HG03565 (cell line): ENCODE measurements around the gene TTF1.

ENCODE experiments used
- ATAC-seq: cut with Tn5 transposase; IDR thresholded peaks from one replicate; pipeline ENCODE4 v1.9.1; 2021; ENCODE audit warnings: mild to moderate bottlenecking, moderate library complexity; ENCODE audit not compliant: unreplicated experiment

TTF1 gene

GRCh38 chr9:132406554-132407122, at the start of gene TTF1:
Gene TTF1, minus strand, starts transcription at chr9:132406840. Its CDS starts 4,019 bp downstream, at chr9:132402821.
- peak; percentile 63 for ATAC-seq

DNA sequence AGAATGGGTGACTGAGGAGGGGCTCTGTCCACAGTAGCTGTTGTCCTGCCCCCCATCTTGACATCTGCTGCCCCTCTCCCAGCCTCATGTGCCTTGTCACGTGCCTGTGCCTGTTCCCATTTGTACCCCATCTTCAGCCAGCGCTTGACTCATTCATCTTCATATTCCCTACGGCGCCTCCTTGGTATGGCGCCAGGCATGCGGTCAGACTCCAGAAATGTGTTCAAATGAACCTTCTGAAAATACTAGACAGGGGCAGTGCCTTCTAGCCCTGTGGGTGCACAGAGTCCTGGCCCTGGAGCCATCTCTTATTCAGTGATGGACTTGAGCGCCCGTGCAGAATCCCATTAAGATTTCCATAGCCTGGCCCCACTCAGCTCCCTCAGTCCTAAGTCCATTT, 49.6 kb upstream of the TTF1 start:
- no peak for ATAC-seq

DNA sequence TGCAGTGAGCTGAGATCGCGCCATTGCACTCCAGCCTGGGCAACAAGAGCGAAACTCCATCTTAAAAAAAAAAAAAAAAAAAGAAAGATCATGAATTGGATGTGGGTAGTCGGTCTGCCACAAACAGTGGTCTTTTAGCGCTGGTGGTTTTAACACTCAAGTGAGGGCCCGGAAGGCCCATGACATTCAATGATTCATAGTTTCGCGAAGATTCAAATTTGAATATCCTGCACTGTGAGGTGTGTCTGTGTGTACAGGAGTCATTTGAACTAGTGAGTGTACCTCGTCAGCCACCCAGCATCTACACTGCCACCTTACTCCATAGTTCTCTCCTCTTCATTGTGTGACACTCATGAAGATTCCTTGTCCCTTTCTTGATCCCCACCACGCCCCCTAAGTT, 44.6 kb upstream of the TTF1 start:
- ATAC-seq = no peak

GRCh38 chr9:132447902-132448301, 41.3 kb upstream of the TTF1 start:
- no peak for ATAC-seq

DNA sequence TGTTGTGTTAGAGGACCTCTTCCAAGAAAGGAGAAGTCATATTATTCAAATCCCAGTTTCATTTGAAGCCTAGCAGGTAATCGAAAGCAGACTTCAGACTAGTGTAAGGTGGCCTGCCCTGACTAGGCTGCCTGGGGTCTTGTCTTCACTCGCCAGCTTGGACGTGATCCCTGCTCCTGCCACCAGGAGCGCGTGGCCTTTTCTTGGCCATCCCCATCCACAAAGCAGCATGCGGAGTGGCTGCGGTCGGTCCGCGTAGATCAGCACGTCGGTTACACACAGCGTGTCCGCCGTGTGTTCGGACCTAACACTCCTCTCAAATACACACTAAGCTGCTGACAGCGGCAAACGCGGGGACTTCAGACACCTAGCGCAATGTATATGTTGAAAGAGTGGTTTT, 40.7 kb upstream of the TTF1 start:
- no peak for ATAC-seq

- no peak for ATAC-seq
These were observed 40.2 kb upstream of the TTF1 start for GRCh38 chr9:132446887-132447286.

DNA sequence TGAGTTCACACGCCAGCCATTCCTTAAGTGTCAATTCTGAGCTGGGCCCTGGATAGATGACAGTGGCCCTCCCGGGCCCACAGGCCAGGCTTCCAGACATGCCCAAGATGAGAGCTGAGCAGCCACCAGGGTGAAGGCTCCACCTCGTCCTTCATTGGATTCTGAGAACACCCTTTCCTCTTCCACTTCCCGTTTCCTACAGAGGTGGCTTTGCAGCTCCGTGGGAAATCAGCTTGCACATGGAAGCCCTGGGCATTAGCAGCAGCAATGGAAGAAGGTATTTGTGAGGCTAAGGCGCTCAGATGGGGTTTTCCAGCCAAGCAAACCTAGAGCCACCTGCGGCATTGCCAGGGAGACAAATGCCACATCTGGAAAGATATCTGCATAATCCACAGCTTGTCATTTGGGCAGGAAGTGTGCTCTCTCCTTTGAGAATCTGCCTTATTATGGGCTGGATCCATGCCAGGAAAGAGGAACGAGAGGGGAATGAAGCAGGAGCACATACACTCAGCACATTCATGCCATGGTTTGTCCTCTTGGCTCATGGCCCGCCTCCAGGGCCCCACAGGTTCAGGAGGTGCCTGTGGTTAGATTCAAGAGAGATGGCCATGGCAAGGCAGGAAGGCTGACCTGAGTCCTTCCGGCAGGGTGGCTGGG, 37.4 kb upstream of the TTF1 start:
- no peak for ATAC-seq

- ATAC-seq = no peak
These were observed 34.8 kb upstream of the TTF1 start for GRCh38 chr9:132441404-132441803.

GRCh38 chr9:132440735-132441134, 34.1 kb upstream of the TTF1 start:
- no peak for ATAC-seq

DNA sequence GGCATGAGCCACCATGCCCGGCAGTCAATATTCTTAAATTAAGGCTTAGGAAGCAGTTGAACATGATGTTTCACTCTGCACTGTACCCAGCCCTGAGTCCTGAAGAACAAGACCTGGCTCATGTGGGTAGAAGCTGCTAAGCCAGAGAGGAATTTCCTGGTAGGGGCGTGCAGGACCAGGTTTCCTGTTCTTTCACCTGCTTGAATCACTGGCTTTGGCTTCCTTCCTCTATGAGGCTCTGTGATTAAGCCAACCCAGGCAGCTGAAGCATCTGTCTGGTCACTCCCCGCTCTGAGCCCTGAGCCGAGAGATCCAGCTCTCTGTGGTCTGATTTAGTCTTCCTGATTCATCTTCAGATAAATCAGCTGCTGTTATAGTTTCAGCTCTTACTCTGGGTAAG, 32.5 kb upstream of the TTF1 start:
- no peak for ATAC-seq

- ATAC-seq = no peak
These were observed 28.2 kb upstream of the TTF1 start for GRCh38 chr9:132434881-132435280.

DNA sequence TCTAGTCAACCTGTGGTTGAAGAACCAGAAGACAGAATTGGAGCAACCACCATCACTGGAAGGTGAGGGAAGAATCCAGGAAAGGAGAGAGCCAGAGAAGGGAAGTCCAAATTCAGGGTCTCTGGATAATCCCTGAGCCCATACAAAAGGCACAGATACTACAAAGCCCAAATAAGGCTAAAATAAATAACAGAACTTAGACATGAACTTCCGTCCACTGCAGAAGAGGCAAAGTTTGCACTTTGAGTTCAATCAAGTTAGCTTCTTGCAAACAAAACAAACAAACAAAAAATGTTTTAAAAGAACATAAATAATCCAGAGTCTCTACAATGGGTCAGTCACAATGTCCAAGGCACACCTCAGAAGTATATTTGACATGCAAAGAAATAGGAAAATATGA, 24.4 kb upstream of the TTF1 start:
- no peak for ATAC-seq

GRCh38 chr9:132426639-132427414, 20.2 kb upstream of the TTF1 start:
- no peak for ATAC-seq

DNA sequence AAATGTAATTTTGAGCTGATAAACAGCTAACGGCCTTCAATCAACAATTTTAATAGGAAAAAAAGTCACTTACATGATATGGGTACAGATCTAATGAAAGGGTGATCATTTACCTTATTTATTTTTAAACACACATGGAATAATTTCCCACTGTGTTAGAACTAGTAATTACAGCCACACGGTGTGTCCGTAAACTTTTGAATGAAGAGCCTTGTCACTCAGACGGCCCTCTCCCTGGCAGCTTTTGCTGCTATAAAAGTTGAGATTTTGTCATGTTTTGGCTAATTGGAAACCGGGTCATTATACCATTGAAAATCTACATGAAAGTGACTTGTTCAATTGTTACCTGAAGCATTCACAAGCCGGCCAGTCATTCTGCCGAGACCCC, 19.0 kb upstream of the TTF1 start:
- no peak for ATAC-seq

GRCh38 chr9:132424857-132425674, 18.4 kb upstream of the TTF1 start:
- no peak for ATAC-seq

- ATAC-seq = no peak
These were observed 16.9 kb upstream of the TTF1 start for GRCh38 chr9:132423503-132423902.

DNA sequence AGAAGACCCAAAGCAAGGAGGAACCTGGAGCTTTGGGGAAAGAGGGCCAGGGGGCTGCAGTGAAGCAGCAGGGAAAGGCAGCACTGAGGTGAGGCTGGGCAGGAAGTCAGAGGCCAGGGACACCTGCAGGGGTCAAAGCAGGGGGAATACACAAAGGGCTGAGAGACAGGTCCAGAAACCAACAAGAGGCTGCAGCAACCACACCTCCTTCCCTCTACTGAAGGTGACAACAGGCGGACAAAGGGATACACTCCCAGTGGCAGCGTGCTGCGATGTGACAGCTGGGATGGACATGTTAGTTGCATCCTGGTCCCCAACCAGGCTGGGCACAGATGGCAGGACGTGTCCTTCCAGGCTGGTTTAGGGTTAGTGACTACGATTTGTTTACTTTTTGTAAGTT, 15.9 kb upstream of the TTF1 start:
- no peak for ATAC-seq

DNA sequence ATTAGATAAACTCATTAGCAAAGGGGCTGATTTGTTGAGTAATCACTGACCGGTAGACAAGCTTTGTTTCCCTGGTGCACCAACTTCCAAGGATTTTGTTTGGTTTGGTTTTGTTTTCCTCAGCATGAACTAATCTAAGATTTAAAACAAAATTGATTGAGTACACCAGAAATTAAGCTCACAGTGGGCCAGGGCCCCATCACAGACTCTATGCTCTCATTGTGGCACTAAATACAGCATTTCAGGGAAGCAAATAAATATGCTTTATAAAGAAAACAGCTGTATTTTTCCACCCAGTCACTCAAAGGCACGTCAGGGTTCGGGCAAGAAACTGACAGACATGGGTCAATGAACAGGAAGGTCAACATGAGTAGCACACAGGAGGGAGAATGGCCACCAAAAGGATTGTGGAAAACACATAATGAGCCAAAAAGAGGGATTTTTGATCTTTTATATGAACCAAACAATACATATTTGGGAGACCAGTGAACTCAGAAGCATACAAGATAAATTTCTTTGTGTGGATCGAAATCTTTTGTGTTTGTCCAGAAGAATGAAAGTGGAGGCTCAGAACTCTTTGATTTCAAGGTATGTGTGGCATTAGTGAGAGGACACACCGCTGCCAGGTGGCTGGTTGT, 12.2 kb upstream of the TTF1 start:
- ATAC-seq = no peak

DNA sequence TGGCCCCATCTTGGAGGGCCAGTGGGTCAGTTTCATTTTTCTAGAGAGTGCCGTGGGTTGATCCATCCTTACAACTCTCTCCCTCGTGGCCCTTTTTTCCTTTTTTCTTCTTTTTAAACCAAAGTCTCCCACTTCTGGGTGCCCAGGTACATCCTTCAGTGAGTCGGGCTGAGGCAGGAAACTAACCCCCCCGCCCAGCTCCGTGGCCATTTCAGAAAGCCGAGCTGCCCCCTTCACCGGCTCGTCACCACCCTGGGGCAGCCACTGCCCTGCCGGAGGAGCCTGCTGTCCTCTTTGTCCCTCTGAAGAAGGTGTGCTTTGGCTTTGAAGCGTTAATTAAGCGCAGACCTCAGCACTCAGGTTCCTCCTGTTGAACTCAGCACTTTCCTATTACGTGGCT, 8.5 kb upstream of the TTF1 start:
- no peak for ATAC-seq

- ATAC-seq = no peak
These were observed 8.1 kb upstream of the TTF1 start for GRCh38 chr9:132414731-132415130.

DNA sequence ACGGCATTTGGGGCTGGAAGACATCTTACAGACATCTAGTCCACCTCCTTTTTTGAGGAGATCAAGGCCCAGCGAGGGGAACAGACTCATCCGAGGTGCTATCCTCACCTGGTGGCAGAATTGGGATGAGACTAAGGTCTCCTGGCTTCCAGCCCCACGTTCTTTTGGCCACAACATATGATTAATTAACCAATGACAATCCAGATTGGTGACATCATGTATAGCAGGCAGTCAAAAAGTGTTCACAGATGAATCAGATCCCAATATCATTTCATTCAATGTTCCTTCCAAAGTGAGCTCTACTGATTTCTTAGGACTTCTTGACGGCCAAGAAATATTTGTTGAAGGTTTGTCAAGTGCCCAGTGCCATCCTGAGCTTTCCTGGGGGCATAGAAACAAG, 7.3 kb upstream of the TTF1 start:
- ATAC-seq = no peak
